ENCODE measurements around the gene PIGT. TPM values are rescaled to one million over a fixed set of nuclear protein-coding genes. Genes with fewer than 3 reads are reported as not detected.

Gene PIGT
- 11.9 and 24.0 TPM in 2 replicates for total RNA-seq

GRCh38 chr20:45415822-45416637, at the start of gene PIGT:
Gene PIGT, plus strand, starts transcription at chr20:45416141. Its CDS starts 16 bp downstream, at chr20:45416157.

GRCh38 chr20:45378191-45378590, 37.8 kb upstream of the PIGT start, which contains the start of gene TP53TG5:
Gene TP53TG5, minus strand, starts transcription at chr20:45378325. Its CDS starts 89 bp downstream, at chr20:45378236.

GRCh38 chr20:45407783-45408645, 7.9 kb upstream of the PIGT start, which contains the start of gene DBNDD2:
Gene DBNDD2, plus strand, starts transcription at chr20:45408289. Its CDS starts 179 bp downstream, at chr20:45408468.

GRCh38 chr20:45469336-45470261, 53.7 kb downstream of the PIGT start, which contains the start of gene WFDC2:
Gene WFDC2, plus strand, starts transcription at chr20:45469753. Its CDS starts 29 bp downstream, at chr20:45469782.

Other genes with a start within 250 kb of the PIGT start
- not detected in 2 replicates for gene PI3, start 241.2 kb upstream of the PIGT start, total RNA-seq
- not detected in 2 replicates for gene SEMG1, start 209.1 kb upstream of the PIGT start, total RNA-seq
- gene SEMG2, start 194.8 kb upstream of the PIGT start, total RNA-seq, result not detected in 2 replicates
- 0.58 TPM in 1 of 2 replicates, not detected in the other for gene SLPI, start 161.6 kb upstream of the PIGT start, total RNA-seq
- not detected in 2 replicates for gene RBPJL, start 109.3 kb upstream of the PIGT start, total RNA-seq
- gene MATN4, start 107.8 kb upstream of the PIGT start, total RNA-seq, result 0.19 TPM in 1 of 2 replicates, not detected in the other
- 102 and 106 TPM in 2 replicates for gene SDC4, start 67.7 kb upstream of the PIGT start, total RNA-seq
- 26.8 and 29.9 TPM in 2 replicates for gene SYS1, start 53.0 kb upstream of the PIGT start, total RNA-seq
- gene TP53TG5, start 37.8 kb upstream of the PIGT start, total RNA-seq, result under 0.01 TPM in 1 of 2 replicates, not detected in the other
- 1.4 and 3.5 TPM in 2 replicates for gene DBNDD2, start 7.9 kb upstream of the PIGT start, total RNA-seq
- gene WFDC2, start 53.6 kb downstream of the PIGT start, total RNA-seq, result not detected in 2 replicates
- gene SPINT3, start 99.5 kb downstream of the PIGT start, total RNA-seq, result not detected in 2 replicates
- gene WFDC6, start 123.3 kb downstream of the PIGT start, total RNA-seq, result not detected in 2 replicates
- gene EPPIN, start 131.3 kb downstream of the PIGT start, total RNA-seq, result not detected in 2 replicates
- gene WFDC8, start 163.1 kb downstream of the PIGT start, total RNA-seq, result not detected in 2 replicates
- not detected in 2 replicates for gene WFDC10A, start 213.6 kb downstream of the PIGT start, total RNA-seq
- not detected in 2 replicates for gene WFDC9, start 215.1 kb downstream of the PIGT start, total RNA-seq

All from regular cardiac myocyte (primary cell).